NB4 (cell line): ENCODE data around the gene ARF3.

Source experiments
- POLR2A ChIP-seq: IDR thresholded peaks from 2 replicates; pipeline ENCODE4 v1.6.1; 2011; ENCODE audit warnings: mild to moderate bottlenecking; ENCODE audit not compliant: insufficient read length; ENCODE audit errors: extremely low read depth
- TF ChIP-seq, protein P1 (sequence below): IDR thresholded peaks from one replicate; pipeline ENCODE4 v1.5.1; 2012; ENCODE audit warnings: low read depth, low read length

DNA sequence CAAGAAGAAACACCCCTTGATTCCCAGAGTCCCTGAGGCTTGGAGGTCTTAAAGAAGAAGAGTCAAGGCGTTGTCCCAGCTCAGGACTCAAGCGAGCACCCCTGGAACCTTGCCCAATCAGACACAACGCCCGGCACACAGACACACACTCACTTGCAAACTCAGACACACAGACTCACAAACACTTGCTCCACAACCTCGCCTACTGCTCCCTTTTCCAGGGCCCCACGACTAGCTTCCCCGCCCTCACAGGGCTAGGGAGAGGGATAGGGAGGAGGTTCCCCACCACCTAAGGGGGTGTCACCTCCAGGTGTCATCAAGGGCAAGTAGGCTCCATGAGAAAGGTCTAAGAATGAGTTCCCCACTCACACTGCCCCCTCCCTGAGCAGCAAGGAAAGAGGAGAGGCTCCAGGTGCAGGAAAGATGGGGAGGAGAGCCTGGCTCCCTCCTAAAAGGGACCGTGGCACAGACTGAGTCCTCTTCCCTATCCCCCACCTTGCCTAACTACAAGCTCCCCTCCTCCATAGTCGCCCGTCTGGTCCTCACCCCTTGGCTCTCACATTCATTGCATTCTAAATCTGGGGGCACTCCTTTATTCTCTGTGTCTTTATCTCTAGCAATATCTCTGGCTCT, 13.5 kb upstream of the ARF3 start:
- TF ChIP-seq, protein P1, sequence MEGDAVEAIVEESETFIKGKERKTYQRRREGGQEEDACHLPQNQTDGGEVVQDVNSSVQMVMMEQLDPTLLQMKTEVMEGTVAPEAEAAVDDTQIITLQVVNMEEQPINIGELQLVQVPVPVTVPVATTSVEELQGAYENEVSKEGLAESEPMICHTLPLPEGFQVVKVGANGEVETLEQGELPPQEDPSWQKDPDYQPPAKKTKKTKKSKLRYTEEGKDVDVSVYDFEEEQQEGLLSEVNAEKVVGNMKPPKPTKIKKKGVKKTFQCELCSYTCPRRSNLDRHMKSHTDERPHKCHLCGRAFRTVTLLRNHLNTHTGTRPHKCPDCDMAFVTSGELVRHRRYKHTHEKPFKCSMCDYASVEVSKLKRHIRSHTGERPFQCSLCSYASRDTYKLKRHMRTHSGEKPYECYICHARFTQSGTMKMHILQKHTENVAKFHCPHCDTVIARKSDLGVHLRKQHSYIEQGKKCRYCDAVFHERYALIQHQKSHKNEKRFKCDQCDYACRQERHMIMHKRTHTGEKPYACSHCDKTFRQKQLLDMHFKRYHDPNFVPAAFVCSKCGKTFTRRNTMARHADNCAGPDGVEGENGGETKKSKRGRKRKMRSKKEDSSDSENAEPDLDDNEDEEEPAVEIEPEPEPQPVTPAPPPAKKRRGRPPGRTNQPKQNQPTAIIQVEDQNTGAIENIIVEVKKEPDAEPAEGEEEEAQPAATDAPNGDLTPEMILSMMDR, result no peak
- no peak for TF ChIP-seq POLR2A
